ENCODE measurements around the gene OSBPL2. TPM values are rescaled to one million over a fixed set of nuclear protein-coding genes. Genes with fewer than 3 reads are reported as not detected.

The OSBPL2 gene
- polyA plus RNA-seq, 4 donors, result 19.9 to 36.9 (median 29.3) TPM

- Histone ChIP-seq H3K4me1 (ENCODE audit: control insufficient read depth in 3 of 3, insufficient read depth in 2 of 3, low read depth in 1 of 3, low read length in 2 of 3) (peaks cover 0 to 8% (median 3%) of the 10 kb centered on the region in 3 donors), H3K9me3 (ENCODE audit: control insufficient read depth in 2 of 2, insufficient read depth in 1 of 2, low read depth in 1 of 2, low read length in 1 of 2) (no peaks in the 10 kb centered on the region), H3K27ac (ENCODE audit: low read depth in 1 of 3, low read length in 2 of 3) (no peak overlapping the region), H3K36me3 (ENCODE audit: control insufficient read depth in 3 of 3, insufficient read depth in 2 of 3, low read depth in 1 of 3, low read length in 3 of 3) (no peaks in the 10 kb centered on the region), H3K27me3 (ENCODE audit: control insufficient read depth in 3 of 3, insufficient read depth in 3 of 3, low read length in 3 of 3) (peaks cover 22 to 65% (median 22%) of the 10 kb centered on the region in 3 donors), H3K4me3 (ENCODE audit: low read depth in 1 of 3, low read length in 3 of 3) (no peak overlapping the region)
- DNase-seq (no peak), FAIRE-seq (no peak)
- WGBS, 3 donors, result 62 to 71% (median 68%) methylated on average over 25 to 26 of the region's 26 CpGs
Measured at GRCh38 chr20:62216636-62217566, 21.4 kb upstream of the OSBPL2 start.

- Histone ChIP-seq H3K27ac (ENCODE audit: low read depth in 1 of 3, low read length in 2 of 3) (no peak overlapping the region), H3K36me3 (ENCODE audit: control insufficient read depth in 3 of 3, insufficient read depth in 2 of 3, low read depth in 1 of 3, low read length in 3 of 3) (no peaks in the 10 kb centered on the region), H3K4me1 (ENCODE audit: control insufficient read depth in 3 of 3, insufficient read depth in 2 of 3, low read depth in 1 of 3, low read length in 2 of 3) (peaks cover 0 to 8% (median 3%) of the 10 kb centered on the region in 3 donors), H3K4me3 (ENCODE audit: low read depth in 1 of 3, low read length in 3 of 3) (no peak overlapping the region), H3K9me3 (ENCODE audit: control insufficient read depth in 2 of 2, insufficient read depth in 1 of 2, low read depth in 1 of 2, low read length in 1 of 2) (no peaks in the 10 kb centered on the region), H3K27me3 (ENCODE audit: control insufficient read depth in 3 of 3, insufficient read depth in 3 of 3, low read length in 3 of 3) (peaks cover 25 to 68% (median 30%) of the 10 kb centered on the region in 3 donors)
- FAIRE-seq, result no peak
- 47 to 61% (median 56%) methylated on average over 36 to 38 of the region's 38 CpGs for WGBS, 3 donors
- no peak for DNase-seq
Measured at GRCh38 chr20:62217913-62218773, 20.2 kb upstream of the OSBPL2 start.

DNA sequence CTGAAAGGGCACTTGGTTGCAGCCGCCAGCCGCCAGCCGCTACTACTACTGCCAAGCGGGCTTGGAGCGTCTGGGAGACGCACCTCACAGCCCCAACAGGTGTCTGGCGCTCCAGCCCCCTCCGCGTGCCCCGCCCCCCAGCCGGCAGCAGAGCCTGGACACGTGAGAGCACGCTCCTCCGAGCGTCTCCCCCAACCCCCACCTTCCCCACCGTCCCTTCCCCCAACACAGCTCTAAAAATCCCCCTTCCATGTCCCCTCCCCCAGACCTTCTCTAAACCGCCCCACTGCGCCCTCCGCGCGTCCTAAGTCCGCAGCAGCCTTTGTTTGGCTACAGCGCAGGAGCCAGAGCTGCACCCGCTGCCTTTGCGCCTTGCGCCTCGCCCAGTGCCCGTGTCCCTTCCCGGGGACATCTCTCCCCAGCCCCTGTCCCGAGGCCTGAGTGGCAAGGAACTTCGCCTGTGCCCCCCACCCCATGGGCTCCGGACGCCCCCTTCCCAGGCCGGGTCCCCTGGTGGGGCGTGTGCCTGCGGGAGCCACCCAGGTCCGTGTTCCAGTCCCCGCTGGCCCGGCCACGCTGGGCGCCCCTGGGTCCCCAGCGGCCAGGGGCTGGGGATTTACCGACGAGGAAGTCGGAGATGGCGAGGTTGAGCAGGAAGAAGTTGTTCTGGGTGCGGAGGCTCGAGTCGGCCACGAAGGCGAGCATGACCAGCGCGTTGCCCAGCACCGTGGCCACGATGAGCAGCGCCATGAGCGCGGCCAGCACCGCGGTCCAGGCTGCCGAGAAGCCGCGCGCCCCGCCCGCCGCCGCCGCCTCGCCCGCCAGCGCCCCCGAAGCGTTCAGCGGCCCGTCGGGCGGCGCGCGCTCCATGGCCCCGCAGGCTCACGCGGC lies 19.0 kb upstream of the OSBPL2 start:
- H3K4me3 ChIP-seq (ENCODE audit: low read depth in 1 of 3, low read length in 3 of 3), result peak overlapping the region in 1 of 3 donors; percentile 53
- H3K9me3 ChIP-seq (ENCODE audit: control insufficient read depth in 2 of 2, insufficient read depth in 1 of 2, low read depth in 1 of 2, low read length in 1 of 2), result no peaks in the 10 kb centered on the region
- no peaks in the 10 kb centered on the region for H3K36me3 ChIP-seq (ENCODE audit: control insufficient read depth in 3 of 3, insufficient read depth in 2 of 3, low read depth in 1 of 3, low read length in 3 of 3)
- H3K4me1 ChIP-seq (ENCODE audit: control insufficient read depth in 3 of 3, insufficient read depth in 2 of 3, low read depth in 1 of 3, low read length in 2 of 3), result peaks cover 0 to 8% (median 3%) of the 10 kb centered on the region in 3 donors
- DNase-seq, result peak in 1 of 2 donors; percentile 42
- FAIRE-seq, result no peak
- no peak overlapping the region for H3K27ac ChIP-seq (ENCODE audit: low read depth in 1 of 3, low read length in 2 of 3)
- WGBS, 3 donors, result 2 to 3% (median 2%) methylated on average over 62 to 84 of the region's 84 CpGs
- H3K27me3 ChIP-seq (ENCODE audit: control insufficient read depth in 3 of 3, insufficient read depth in 3 of 3, low read length in 3 of 3), result peaks cover 25 to 76% (median 32%) of the 10 kb centered on the region in 3 donors

- peaks cover 25 to 71% (median 31%) of the 10 kb centered on the region in 3 donors for H3K27me3 ChIP-seq (ENCODE audit: control insufficient read depth in 3 of 3, insufficient read depth in 3 of 3, low read length in 3 of 3)
- no peak within 1 kb of the TSS for H3K27ac ChIP-seq (ENCODE audit: low read depth in 1 of 3, low read length in 2 of 3)
- FAIRE-seq, result no peak
- WGBS, 3 donors, result 1 to 2% (median 1%) methylated on average over 28 to 84 of the region's 84 CpGs
- H3K4me1 ChIP-seq (ENCODE audit: control insufficient read depth in 3 of 3, insufficient read depth in 2 of 3, low read depth in 1 of 3, low read length in 2 of 3), result peaks cover 0 to 8% (median 3%) of the 10 kb centered on the region in 3 donors
- H3K4me3 ChIP-seq (ENCODE audit: low read depth in 1 of 3, low read length in 3 of 3), result peak within 1 kb of the TSS in 1 of 3 donors; percentile 53
- peak; percentile 27 to 60 for DNase-seq
- no peaks in the 10 kb centered on the region for H3K9me3 ChIP-seq (ENCODE audit: control insufficient read depth in 2 of 2, insufficient read depth in 1 of 2, low read depth in 1 of 2, low read length in 1 of 2)
- no peaks in the 10 kb centered on the region for H3K36me3 ChIP-seq (ENCODE audit: control insufficient read depth in 3 of 3, insufficient read depth in 2 of 3, low read depth in 1 of 3, low read length in 3 of 3)
Measured at GRCh38 chr20:62219992-62220665, 18.2 kb upstream of the OSBPL2 start, which contains the start of gene HRH3. HRH3 (minus strand) TSS chr20:62220278; CDS start chr20:62219970, 308 bp downstream.

DNA sequence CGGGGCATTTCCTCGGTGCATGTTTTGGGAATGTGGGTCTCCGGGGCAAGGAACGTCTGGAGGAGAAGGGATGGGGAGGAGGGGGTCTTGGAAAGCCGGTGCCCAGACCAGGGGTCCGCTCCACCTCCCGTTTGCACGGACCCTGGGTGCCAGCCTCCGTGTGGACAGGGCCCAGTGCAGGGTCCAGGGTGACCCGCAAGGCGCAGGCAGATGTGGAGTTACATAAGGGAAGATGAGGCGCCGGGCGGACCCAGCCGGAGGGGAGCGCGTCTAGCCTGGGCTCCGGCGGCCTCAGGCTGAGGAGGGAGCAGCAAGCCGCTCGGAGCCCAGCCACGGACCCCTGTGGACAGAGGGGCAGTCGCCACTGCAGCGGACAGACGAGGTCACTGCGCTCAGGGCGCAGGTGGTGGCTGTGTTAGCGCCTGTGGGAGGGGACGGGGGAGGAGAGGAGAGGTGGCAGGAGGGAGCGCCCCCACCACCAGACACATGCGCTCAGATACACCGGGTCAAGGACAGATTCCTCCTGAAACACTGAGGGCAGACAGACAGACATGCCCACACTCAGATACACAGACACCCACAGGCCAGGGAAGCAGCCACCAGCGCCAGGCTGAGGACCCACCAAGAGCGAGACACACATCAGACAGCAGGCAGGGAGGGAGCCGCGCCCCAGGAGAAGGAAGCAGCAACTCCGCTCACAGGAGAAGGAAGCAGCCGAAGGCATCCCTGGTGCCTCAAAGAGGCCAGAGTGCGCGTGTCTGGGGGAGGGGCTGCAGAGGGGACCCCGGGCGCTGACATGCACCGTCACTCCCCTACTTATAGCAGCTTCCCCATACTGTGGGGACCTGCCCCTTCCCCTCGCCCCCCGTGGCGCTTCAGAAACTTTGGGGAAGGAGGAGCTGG lies 17.4 kb upstream of the OSBPL2 start:
- Histone ChIP-seq H3K27ac (ENCODE audit: low read depth in 1 of 3, low read length in 2 of 3) (no peak overlapping the region), H3K4me1 (ENCODE audit: control insufficient read depth in 3 of 3, insufficient read depth in 2 of 3, low read depth in 1 of 3, low read length in 2 of 3) (peaks cover 0 to 8% (median 3%) of the 10 kb centered on the region in 3 donors), H3K4me3 (ENCODE audit: low read depth in 1 of 3, low read length in 3 of 3) (no peak overlapping the region), H3K9me3 (ENCODE audit: control insufficient read depth in 2 of 2, insufficient read depth in 1 of 2, low read depth in 1 of 2, low read length in 1 of 2) (no peaks in the 10 kb centered on the region), H3K27me3 (ENCODE audit: control insufficient read depth in 3 of 3, insufficient read depth in 3 of 3, low read length in 3 of 3) (peaks cover 25 to 68% (median 29%) of the 10 kb centered on the region in 3 donors), H3K36me3 (ENCODE audit: control insufficient read depth in 3 of 3, insufficient read depth in 2 of 3, low read depth in 1 of 3, low read length in 3 of 3) (no peaks in the 10 kb centered on the region)
- 2 to 6% (median 4%) methylated on average over 36 to 46 of the region's 46 CpGs for WGBS, 3 donors
- DNase-seq (no peak), FAIRE-seq (no peak)

GRCh38 chr20:62222266-62222850 lies 16.0 kb upstream of the OSBPL2 start:
- no peak for DNase-seq
- WGBS, 3 donors, result 83 to 87% (median 85%) methylated on average over 18 of the region's 18 CpGs
- no peak overlapping the region for H3K4me3 ChIP-seq (ENCODE audit: low read depth in 1 of 3, low read length in 3 of 3)
- no peaks in the 10 kb centered on the region for H3K36me3 ChIP-seq (ENCODE audit: control insufficient read depth in 3 of 3, insufficient read depth in 2 of 3, low read depth in 1 of 3, low read length in 3 of 3)
- H3K27me3 ChIP-seq (ENCODE audit: control insufficient read depth in 3 of 3, insufficient read depth in 3 of 3, low read length in 3 of 3), result peaks cover 25 to 58% (median 29%) of the 10 kb centered on the region in 3 donors
- no peaks in the 10 kb centered on the region for H3K9me3 ChIP-seq (ENCODE audit: control insufficient read depth in 2 of 2, insufficient read depth in 1 of 2, low read depth in 1 of 2, low read length in 1 of 2)
- no peak overlapping the region for H3K27ac ChIP-seq (ENCODE audit: low read depth in 1 of 3, low read length in 2 of 3)
- peaks cover 0 to 8% (median 3%) of the 10 kb centered on the region in 3 donors for H3K4me1 ChIP-seq (ENCODE audit: control insufficient read depth in 3 of 3, insufficient read depth in 2 of 3, low read depth in 1 of 3, low read length in 2 of 3)
- FAIRE-seq, result no peak
